NCI-H69 (cell line): ENCODE measurements around the gene GMDS.

Experiments used
- DNase-seq: peaks from one replicate; lab custom pipeline; 2025; lab: John Stamatoyannopoulos, UW

The GMDS gene

GRCh38 chr6:1987640-1988039 lies 257.8 kb downstream of the GMDS start:
- peak; percentile 38 for DNase-seq

- DNase-seq, result peak; percentile 9
Observed at GRCh38 chr6:1986454-1987243, 258.8 kb downstream of the GMDS start.

GRCh38 chr6:1984346-1984994 lies 260.9 kb downstream of the GMDS start:
- DNase-seq, result peak; percentile 80

GRCh38 chr6:1983850-1984249 lies 261.6 kb downstream of the GMDS start:
- no peak for DNase-seq

GRCh38 chr6:1972962-1973361 lies 272.4 kb downstream of the GMDS start:
- DNase-seq, result no peak

GRCh38 chr6:1971612-1972011 lies 273.8 kb downstream of the GMDS start:
- peak; percentile 15 for DNase-seq

- DNase-seq, result no peak
Observed at GRCh38 chr6:1970151-1970561, 275.2 kb downstream of the GMDS start.

GRCh38 chr6:1966713-1967112 lies 278.7 kb downstream of the GMDS start:
- DNase-seq, result no peak

GRCh38 chr6:1965596-1966224 lies 279.7 kb downstream of the GMDS start:
- DNase-seq, result no peak

GRCh38 chr6:1963596-1963995 lies 281.8 kb downstream of the GMDS start:
- no peak for DNase-seq

- no peak for DNase-seq
Observed at GRCh38 chr6:1962201-1962600, 283.2 kb downstream of the GMDS start.

GRCh38 chr6:1960486-1961142 lies 284.8 kb downstream of the GMDS start:
- DNase-seq, result no peak

GRCh38 chr6:1958257-1958656 lies 287.1 kb downstream of the GMDS start:
- DNase-seq, result no peak

GRCh38 chr6:1957746-1958145 lies 287.7 kb downstream of the GMDS start:
- DNase-seq, result no peak

GRCh38 chr6:1952740-1953360 lies 292.6 kb downstream of the GMDS start:
- DNase-seq, result no peak

GRCh38 chr6:1950631-1951030 lies 294.8 kb downstream of the GMDS start:
- no peak for DNase-seq

GRCh38 chr6:1949538-1949937 lies 295.9 kb downstream of the GMDS start:
- no peak for DNase-seq

GRCh38 chr6:1947922-1948321 lies 297.5 kb downstream of the GMDS start:
- DNase-seq, result no peak

- DNase-seq, result no peak
Observed at GRCh38 chr6:1946583-1946982, 298.8 kb downstream of the GMDS start.

- DNase-seq, result no peak
Observed at GRCh38 chr6:1945235-1945832, 300.1 kb downstream of the GMDS start.

- DNase-seq, result no peak
Observed at GRCh38 chr6:1942834-1943233, 302.6 kb downstream of the GMDS start.

- DNase-seq, result no peak
Observed at GRCh38 chr6:1941534-1941933, 303.9 kb downstream of the GMDS start.
